ENCODE measurements around the gene NDUFS6. TPM values are rescaled to one million over a fixed set of nuclear protein-coding genes. Genes with fewer than 3 reads are reported as not detected.

NDUFS6 gene
- total RNA-seq, 1 donor = 10.3 TPM

DNA sequence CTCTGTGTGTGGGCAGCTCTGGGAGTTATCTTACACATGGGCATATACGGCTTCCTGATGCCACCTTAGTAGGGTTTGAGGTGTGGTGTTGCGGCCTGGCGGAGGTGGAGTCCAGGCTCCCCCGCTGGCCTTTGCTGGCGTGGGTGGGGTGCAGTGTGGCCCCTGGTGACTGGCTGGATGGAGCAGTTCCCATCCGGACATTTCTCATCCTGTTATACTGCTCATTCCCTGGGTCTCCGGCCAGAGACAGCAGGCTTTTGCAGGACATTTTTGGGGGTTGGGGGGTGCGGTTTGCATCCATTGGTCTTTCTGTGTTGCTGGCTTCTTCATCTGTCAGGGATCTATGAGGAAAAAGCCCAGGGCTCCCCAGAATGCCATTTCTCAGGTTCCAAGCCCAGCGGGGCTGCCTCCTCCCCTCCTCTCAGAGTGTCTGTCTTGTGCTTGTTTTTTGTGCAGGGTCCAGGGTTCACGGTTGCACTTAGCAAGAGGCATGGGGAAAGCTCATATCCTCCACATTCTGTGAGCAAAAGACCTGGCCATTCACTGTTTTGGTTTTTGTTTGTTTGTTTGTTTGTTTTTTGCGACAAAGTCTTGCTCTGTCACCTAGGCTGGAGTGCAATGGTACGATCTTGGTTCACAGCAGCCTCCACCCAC is 22.3 kb downstream of the NDUFS6 start:
- Histone ChIP-seq H3K9me3 (ENCODE audit: low read depth, low read length) (no peaks in the 10 kb centered on the region), H3K4me1 (ENCODE audit: insufficient read depth, low read length) (no peaks in the 10 kb centered on the region), H3K27me3 (ENCODE audit: insufficient read depth, low read length) (no peaks in the 10 kb centered on the region), H3K4me3 (ENCODE audit: low read length) (no peak overlapping the region)

GRCh38 chr5:1824109-1824821 is 23.1 kb downstream of the NDUFS6 start:
- H3K4me3 ChIP-seq (ENCODE audit: low read length) = no peak overlapping the region
- no peaks in the 10 kb centered on the region for H3K9me3 ChIP-seq (ENCODE audit: low read depth, low read length)
- no peaks in the 10 kb centered on the region for H3K4me1 ChIP-seq (ENCODE audit: insufficient read depth, low read length)
- H3K27me3 ChIP-seq (ENCODE audit: insufficient read depth, low read length) = no peaks in the 10 kb centered on the region

DNA sequence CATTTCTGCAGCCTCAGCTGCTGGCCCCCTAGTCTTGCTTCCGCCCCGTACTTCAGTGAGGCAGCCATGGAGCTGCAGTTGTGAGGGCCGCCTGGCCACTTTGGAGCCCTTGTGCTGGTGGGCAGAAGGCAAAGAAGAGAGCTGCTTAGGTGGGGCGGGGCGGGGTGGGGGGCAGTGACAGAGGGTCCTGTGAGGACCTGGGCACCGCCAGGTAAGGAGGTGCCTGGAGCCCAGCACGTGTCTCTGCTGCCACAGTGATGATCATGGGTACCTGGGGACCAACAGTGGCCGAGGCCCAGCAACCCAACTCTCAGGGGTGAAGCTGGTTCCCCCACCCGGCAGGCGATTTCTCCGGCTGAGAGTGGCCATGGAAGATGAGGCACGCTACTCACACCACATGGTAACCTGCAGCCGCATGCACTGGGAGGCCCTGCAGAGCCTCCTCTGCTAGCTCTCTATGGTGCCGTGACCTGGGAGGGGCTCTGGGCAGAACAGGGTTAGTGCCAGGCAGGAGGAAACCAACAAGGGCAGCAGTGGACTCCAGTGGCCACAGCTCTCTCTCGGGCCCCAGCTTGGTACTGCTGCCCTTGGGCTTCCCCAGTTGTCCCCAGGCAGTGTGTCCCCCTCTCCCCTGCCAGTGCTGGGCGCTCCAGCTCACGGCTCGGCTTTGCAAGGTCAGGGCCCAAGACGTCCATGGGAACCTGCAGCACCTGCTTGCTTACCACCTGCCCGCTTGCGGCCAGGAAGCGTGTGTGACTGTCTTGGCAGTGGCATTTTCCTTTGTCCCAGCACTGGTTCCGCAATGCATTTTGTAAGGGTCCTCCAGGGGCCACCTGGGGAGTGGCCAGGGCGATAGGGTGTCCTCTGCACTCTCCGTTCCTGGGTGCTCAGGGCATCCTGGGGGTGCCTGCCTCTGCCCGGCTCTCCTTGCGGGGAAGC is 24.0 kb downstream of the NDUFS6 start:
- Histone ChIP-seq H3K4me1 (ENCODE audit: insufficient read depth, low read length) (no peaks in the 10 kb centered on the region), H3K27me3 (ENCODE audit: insufficient read depth, low read length) (no peaks in the 10 kb centered on the region), H3K9me3 (ENCODE audit: low read depth, low read length) (no peaks in the 10 kb centered on the region), H3K4me3 (ENCODE audit: low read length) (no peak overlapping the region)

GRCh38 chr5:1826235-1826980 is 25.2 kb downstream of the NDUFS6 start:
- no peak overlapping the region for H3K4me3 ChIP-seq (ENCODE audit: low read length)
- H3K4me1 ChIP-seq (ENCODE audit: insufficient read depth, low read length) = no peaks in the 10 kb centered on the region
- no peaks in the 10 kb centered on the region for H3K27me3 ChIP-seq (ENCODE audit: insufficient read depth, low read length)
- no peaks in the 10 kb centered on the region for H3K9me3 ChIP-seq (ENCODE audit: low read depth, low read length)

- H3K4me3 ChIP-seq (ENCODE audit: low read length) = no peak overlapping the region
- H3K27me3 ChIP-seq (ENCODE audit: insufficient read depth, low read length) = no peaks in the 10 kb centered on the region
- no peaks in the 10 kb centered on the region for H3K9me3 ChIP-seq (ENCODE audit: low read depth, low read length)
- H3K4me1 ChIP-seq (ENCODE audit: insufficient read depth, low read length) = no peaks in the 10 kb centered on the region
Measured at GRCh38 chr5:1827025-1827885, 26.0 kb downstream of the NDUFS6 start.

DNA sequence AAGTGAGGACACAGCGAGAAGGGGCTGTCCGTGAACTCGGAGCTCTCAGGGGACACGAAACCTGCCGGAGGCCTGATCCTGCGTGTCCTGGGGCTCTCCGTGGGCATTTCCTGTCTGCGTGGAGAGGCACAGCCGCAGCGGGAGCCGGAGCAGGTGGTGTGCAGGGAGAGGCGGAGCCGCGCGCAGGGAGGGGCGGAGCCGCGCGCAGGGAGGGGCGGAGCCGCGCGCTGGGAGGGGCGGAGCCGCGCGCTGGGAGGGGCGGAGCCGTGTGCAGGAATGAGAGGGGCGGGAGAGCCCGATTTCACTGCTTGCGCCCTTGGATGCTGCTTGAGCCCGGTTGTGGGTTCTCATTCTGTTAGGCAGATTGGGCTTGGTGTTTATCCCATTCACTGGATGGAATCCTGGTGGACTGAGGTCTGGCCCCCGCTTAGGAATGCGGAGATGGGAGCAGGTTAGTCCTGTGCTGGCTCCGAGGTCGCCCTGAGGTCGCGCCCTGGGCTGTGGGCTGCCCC is 26.7 kb downstream of the NDUFS6 start:
- no peak overlapping the region for H3K4me3 ChIP-seq (ENCODE audit: low read length)

GRCh38 chr5:1830571-1831228 is 29.5 kb downstream of the NDUFS6 start:
- Histone ChIP-seq H3K4me1 (ENCODE audit: insufficient read depth, low read length) (no peaks in the 10 kb centered on the region), H3K9me3 (ENCODE audit: low read depth, low read length) (no peaks in the 10 kb centered on the region), H3K27me3 (ENCODE audit: insufficient read depth, low read length) (no peaks in the 10 kb centered on the region), H3K4me3 (ENCODE audit: low read length) (no peak overlapping the region)

More for the DNA sequence above, 26.7 kb downstream of the NDUFS6 start:
- Histone ChIP-seq H3K27me3 (ENCODE audit: insufficient read depth, low read length) (no peaks in the 10 kb centered on the region), H3K9me3 (ENCODE audit: low read depth, low read length) (no peaks in the 10 kb centered on the region), H3K4me1 (ENCODE audit: insufficient read depth, low read length) (no peaks in the 10 kb centered on the region)

DNA sequence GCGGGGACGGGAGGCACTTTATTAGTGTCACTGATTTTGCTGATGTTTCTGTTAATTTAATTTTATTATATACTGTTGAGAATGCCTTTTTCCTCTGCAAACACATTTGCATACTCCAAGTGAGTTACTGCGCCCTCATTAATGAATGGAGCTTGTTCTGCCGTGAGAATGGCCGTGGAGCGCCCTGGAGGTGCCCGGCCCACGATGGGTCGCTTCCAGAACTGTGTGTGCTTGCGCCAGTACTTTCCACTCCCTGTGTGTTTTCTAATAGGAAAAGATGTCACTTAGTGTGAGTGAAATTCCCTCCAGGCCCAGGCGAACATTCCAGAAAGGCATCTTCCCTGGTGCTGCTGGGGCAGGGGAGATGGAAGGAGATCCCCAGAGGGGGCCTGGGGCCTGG is 30.1 kb downstream of the NDUFS6 start:
- Histone ChIP-seq H3K4me1 (ENCODE audit: insufficient read depth, low read length) (no peaks in the 10 kb centered on the region), H3K27me3 (ENCODE audit: insufficient read depth, low read length) (no peaks in the 10 kb centered on the region), H3K9me3 (ENCODE audit: low read depth, low read length) (no peaks in the 10 kb centered on the region), H3K4me3 (ENCODE audit: low read length) (no peak overlapping the region)

- Histone ChIP-seq H3K4me1 (ENCODE audit: insufficient read depth, low read length) (no peaks in the 10 kb centered on the region), H3K9me3 (ENCODE audit: low read depth, low read length) (no peaks in the 10 kb centered on the region), H3K27me3 (ENCODE audit: insufficient read depth, low read length) (no peaks in the 10 kb centered on the region), H3K4me3 (ENCODE audit: low read length) (no peak overlapping the region)
Measured at GRCh38 chr5:1831677-1832313, 30.6 kb downstream of the NDUFS6 start.

- Histone ChIP-seq H3K27me3 (ENCODE audit: insufficient read depth, low read length) (no peaks in the 10 kb centered on the region), H3K4me3 (ENCODE audit: low read length) (no peak overlapping the region), H3K4me1 (ENCODE audit: insufficient read depth, low read length) (no peaks in the 10 kb centered on the region), H3K9me3 (ENCODE audit: low read depth, low read length) (no peaks in the 10 kb centered on the region)
Measured at GRCh38 chr5:1832511-1833250, 31.5 kb downstream of the NDUFS6 start.

- Histone ChIP-seq H3K4me3 (ENCODE audit: low read length) (no peak overlapping the region), H3K4me1 (ENCODE audit: insufficient read depth, low read length) (no peaks in the 10 kb centered on the region), H3K27me3 (ENCODE audit: insufficient read depth, low read length) (no peaks in the 10 kb centered on the region), H3K9me3 (ENCODE audit: low read depth, low read length) (no peaks in the 10 kb centered on the region)
Measured at GRCh38 chr5:1833264-1834021, 32.2 kb downstream of the NDUFS6 start.

DNA sequence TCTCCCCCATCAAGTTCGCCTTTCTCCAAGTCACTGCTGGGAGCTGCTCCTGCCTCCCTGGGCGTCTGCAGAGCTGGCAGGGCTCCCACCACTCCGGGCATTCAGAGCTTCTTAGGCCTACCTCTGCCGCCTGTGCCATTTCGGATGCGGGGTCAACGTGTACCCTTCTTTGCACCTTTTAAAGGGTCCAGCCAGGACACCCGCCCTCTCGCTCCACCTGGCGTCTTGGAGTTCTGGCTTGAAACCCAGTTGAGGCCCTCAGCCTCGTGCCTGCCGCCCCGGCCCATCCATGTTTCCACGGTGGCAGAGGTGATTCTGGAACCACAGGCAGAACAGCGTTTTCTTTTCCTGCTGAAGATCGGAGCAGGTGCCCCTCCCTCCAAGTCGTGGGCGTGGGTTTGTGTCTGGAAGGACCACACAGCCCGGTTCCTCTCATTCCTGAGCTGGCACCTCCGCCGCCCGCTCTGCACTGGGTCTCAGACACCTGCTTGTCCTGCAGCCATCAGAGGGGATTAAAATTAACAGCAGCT is 32.9 kb downstream of the NDUFS6 start:
- no peak overlapping the region for H3K4me3 ChIP-seq (ENCODE audit: low read length)
- H3K4me1 ChIP-seq (ENCODE audit: insufficient read depth, low read length) = no peaks in the 10 kb centered on the region
- no peaks in the 10 kb centered on the region for H3K27me3 ChIP-seq (ENCODE audit: insufficient read depth, low read length)
- no peaks in the 10 kb centered on the region for H3K9me3 ChIP-seq (ENCODE audit: low read depth, low read length)
